ENCODE measurements around the gene PLCZ1.

PLCZ1 gene

DNA sequence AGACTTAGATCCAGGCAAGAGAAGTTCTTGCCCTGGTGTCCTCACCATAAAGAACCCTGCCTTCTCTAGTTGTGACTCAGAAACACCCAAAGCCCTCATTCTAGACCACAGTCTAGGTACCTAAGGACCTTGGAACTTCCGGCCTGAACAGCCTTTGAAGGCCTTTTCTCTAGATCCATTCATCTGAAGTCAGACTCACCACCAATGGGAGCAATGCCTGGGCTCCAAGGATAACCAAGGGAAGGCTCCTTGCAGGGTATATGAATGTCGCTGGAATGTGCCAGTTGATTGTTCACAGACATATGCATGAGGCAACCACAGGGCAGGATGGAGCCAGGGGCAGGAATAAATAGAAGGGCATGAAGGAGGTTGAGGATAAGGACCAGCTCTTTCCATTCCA is 86.3 kb downstream of the PLCZ1 start:
- no peak overlapping the region for H3K4me3 ChIP-seq (ENCODE audit: low read depth, low read length)
- H3K27ac ChIP-seq: no peak overlapping the region
- no peaks in the 10 kb centered on the region for H3K36me3 ChIP-seq (replicated peaks)
- in situ Hi-C loops (cut with HindIII; ENCODE audit: low pct_ligation_motif_present, low sequenced_read_pairs): no loop called here
- TF ChIP-seq, protein P1, sequence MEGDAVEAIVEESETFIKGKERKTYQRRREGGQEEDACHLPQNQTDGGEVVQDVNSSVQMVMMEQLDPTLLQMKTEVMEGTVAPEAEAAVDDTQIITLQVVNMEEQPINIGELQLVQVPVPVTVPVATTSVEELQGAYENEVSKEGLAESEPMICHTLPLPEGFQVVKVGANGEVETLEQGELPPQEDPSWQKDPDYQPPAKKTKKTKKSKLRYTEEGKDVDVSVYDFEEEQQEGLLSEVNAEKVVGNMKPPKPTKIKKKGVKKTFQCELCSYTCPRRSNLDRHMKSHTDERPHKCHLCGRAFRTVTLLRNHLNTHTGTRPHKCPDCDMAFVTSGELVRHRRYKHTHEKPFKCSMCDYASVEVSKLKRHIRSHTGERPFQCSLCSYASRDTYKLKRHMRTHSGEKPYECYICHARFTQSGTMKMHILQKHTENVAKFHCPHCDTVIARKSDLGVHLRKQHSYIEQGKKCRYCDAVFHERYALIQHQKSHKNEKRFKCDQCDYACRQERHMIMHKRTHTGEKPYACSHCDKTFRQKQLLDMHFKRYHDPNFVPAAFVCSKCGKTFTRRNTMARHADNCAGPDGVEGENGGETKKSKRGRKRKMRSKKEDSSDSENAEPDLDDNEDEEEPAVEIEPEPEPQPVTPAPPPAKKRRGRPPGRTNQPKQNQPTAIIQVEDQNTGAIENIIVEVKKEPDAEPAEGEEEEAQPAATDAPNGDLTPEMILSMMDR (IDR thresholded peaks at IDR 0.05; ENCODE audit: low read depth, low read length, missing control alignments): no peak
- no peak for DNase-seq
- no peaks in the 10 kb centered on the region for H3K27me3 ChIP-seq (replicated peaks)

DNA sequence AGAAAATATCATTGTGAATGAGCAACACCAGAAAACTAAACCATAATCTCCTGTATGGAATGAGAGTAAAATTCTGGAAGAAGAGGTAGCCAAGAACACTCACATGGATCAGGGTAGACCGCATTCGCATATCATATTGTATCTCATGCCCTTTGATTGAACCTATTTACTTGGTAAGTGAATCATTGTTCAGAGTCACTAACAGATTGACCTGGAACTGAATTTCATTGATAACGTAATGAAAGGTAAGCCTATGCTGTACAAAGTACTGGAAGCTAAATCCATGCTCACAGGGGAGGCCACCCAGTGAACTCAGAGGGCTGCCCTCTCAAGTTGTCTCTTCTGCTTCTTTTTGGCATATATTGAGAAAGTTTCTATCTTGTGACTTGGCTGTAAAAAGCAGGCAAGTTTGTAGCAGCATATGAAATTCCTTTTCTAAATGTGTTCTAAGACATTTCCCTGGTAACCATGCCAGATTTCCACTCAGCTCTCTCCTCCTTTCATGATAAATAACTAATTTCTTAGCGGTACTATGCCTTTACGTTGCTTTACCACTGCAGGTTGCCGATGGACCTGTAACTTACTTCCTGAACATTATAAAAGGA is 91.4 kb downstream of the PLCZ1 start:
- Histone ChIP-seq H3K27me3 (replicated peaks) (no peaks in the 10 kb centered on the region), H3K27ac (no peak overlapping the region), H3K4me3 (ENCODE audit: low read depth, low read length) (no peak overlapping the region), H3K36me3 (replicated peaks) (no peaks in the 10 kb centered on the region)
- TF ChIP-seq, protein P1 (IDR thresholded peaks at IDR 0.05; ENCODE audit: low read depth, low read length, missing control alignments): no peak
- in situ Hi-C loops (cut with HindIII; ENCODE audit: low pct_ligation_motif_present, low sequenced_read_pairs): no loop called here
- DNase-seq: no peak

DNA sequence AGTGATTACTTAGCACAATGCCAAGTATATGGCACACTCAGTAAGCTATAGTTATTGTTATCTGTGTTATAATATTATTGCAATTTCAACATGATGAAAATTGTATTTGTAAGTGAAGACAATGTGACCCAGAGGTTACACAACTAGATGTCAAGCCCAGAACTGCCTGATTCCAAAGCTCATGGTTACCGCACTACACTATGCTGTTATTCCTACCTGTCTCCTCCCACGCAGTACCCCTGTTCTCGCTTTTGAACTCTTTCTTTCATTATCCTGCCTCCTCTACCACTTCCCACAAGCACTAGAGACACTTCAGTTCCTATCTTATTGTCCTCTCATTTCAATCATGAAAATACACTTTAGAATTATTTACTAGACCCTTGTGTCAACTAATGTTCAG is 93.2 kb downstream of the PLCZ1 start:
- DNase-seq: no peak
- Histone ChIP-seq H3K36me3 (replicated peaks) (no peaks in the 10 kb centered on the region), H3K27ac (no peak overlapping the region), H3K27me3 (replicated peaks) (no peaks in the 10 kb centered on the region), H3K4me3 (ENCODE audit: low read depth, low read length) (no peak overlapping the region)
- TF ChIP-seq, protein P1 (IDR thresholded peaks at IDR 0.05; ENCODE audit: low read depth, low read length, missing control alignments): no peak
- in situ Hi-C loops (cut with HindIII; ENCODE audit: low pct_ligation_motif_present, low sequenced_read_pairs): no loop called here

DNA sequence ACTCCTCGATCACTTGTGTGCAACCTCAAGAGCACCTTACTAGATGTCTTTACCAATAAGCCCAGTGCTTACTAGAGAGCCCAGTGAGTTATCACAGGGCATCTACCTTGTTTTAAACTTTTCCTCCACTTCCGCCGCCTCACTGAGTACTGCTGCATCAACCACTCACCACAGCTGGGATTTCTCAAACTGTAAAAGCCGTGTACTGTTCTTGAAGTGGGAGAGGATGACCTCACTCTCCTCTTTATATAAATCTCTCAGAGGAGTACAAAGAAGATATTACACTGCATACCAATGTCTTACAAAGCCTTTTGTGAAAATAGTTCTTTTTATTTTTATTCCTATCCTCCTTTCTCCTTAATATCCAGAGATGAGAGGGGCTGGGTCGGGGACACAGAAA is 94.1 kb downstream of the PLCZ1 start:
- no peak overlapping the region for H3K27ac ChIP-seq
- TF ChIP-seq, protein P1 (IDR thresholded peaks at IDR 0.05; ENCODE audit: low read depth, low read length, missing control alignments): no peak
- no peak for DNase-seq
- H3K4me3 ChIP-seq (ENCODE audit: low read depth, low read length): no peak overlapping the region
- in situ Hi-C loops (cut with HindIII; ENCODE audit: low pct_ligation_motif_present, low sequenced_read_pairs): no loop called here
- no peaks in the 10 kb centered on the region for H3K36me3 ChIP-seq (replicated peaks)
- no peaks in the 10 kb centered on the region for H3K27me3 ChIP-seq (replicated peaks)

DNA sequence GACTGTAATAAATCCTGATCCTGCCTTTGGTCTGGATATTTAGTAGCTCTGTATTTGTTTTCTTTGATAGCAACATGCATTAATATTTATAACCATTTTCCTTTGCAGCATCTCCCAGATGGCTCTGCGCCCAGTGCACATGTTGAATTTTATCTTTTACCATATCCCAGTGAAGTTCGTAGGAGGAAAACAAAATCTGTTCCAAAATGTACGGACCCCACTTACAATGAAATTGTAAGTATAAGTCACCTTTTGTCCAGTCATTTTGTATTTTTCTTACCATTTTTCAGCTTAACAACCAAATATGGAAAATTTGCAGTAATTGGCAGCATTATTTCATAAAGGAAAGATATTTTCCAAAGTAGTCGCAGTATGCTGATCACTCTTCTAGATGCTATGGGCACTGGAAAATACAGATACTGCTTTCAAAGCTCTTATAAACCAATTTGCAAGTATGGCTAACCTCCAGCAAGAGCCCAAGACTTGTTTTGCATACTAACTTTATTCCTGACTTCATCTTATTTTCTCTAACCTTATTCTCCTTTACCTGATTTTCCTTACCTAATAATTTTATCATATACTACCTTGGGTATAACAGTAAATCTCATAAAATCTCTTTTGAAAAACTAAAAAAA is 97.4 kb downstream of the PLCZ1 start:
- no peaks in the 10 kb centered on the region for H3K27me3 ChIP-seq (replicated peaks)
- DNase-seq: no peak
- in situ Hi-C loops (cut with HindIII; ENCODE audit: low pct_ligation_motif_present, low sequenced_read_pairs): no loop called here
- no peak overlapping the region for H3K4me3 ChIP-seq (ENCODE audit: low read depth, low read length)
- H3K36me3 ChIP-seq (replicated peaks): no peaks in the 10 kb centered on the region
- TF ChIP-seq, protein P1 (IDR thresholded peaks at IDR 0.05; ENCODE audit: low read depth, low read length, missing control alignments): no peak
- no peak overlapping the region for H3K27ac ChIP-seq

DNA sequence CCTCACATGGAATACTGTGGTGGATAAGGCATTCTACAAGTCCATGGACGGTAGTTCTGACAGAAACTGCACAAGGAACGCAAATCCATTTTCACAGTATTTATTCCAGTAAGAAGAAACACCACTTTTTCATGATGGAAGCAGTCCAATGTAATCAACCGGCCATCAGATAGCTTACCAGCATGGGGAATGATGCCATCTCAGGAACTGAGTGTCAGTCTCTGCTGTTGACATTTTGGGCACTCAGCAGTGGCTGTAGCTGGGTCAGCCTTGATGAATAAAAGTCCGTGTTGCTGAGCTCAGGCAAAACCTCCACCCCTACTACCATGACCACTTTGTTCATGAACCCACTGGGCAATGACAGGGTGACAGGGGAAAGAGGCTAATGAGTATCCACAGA is 103.4 kb downstream of the PLCZ1 start:
- no peak for DNase-seq
- H3K36me3 ChIP-seq (replicated peaks): no peaks in the 10 kb centered on the region
- no peaks in the 10 kb centered on the region for H3K27me3 ChIP-seq (replicated peaks)
- in situ Hi-C loops (cut with HindIII; ENCODE audit: low pct_ligation_motif_present, low sequenced_read_pairs): no loop called here
- no peak overlapping the region for H3K4me3 ChIP-seq (ENCODE audit: low read depth, low read length)
- no peak overlapping the region for H3K27ac ChIP-seq
- TF ChIP-seq, protein P1 (IDR thresholded peaks at IDR 0.05; ENCODE audit: low read depth, low read length, missing control alignments): no peak

Data from brain microvascular endothelial cell (primary cell).